A549 (cell line): ENCODE data around the gene SIAH3.

Experiments
- BHLHE40 ChIP-seq: IDR thresholded peaks from 2 replicates; pipeline ENCODE4 v1.6.1; 2012; ENCODE audit warnings: low read depth, low read length, inconsistent platforms
- CHD2 ChIP-seq: fragments of 150-350 bp; IDR thresholded peaks from 2 replicates; pipeline ENCODE4 v1.6.1; 2014; ENCODE audit warnings: low read length; ENCODE audit not compliant: partially characterized antibody
- HDAC2 ChIP-seq: fragments of 200-600 bp; sonication (generic); IDR thresholded peaks from 2 replicates; pipeline ENCODE4 v1.6.1; 2016
- JUN ChIP-seq, 2 experiments: fragments of >200 bp; sonication (Bioruptor Twin); formaldehyde crosslinking; IDR thresholded peaks; 2 replicates in 1 of 2; 3 replicates in 1 of 2; pipeline ENCODE4 v1.6.1; 2016 to 2017
- MAFK ChIP-seq: fragments of 450-650 bp; IDR thresholded peaks from 2 replicates; pipeline ENCODE4 v1.6.1; 2014; ENCODE audit not compliant: partially characterized antibody
- NPAS2 ChIP-seq: fragments of 250-450 bp; sonication (Bioruptor Pico); IDR thresholded peaks from 2 replicates; pipeline ENCODE4 v1.8.0; 2022; ENCODE audit warnings: mild to moderate bottlenecking, moderate library complexity, borderline replicate concordance
- POLR2A ChIP-seq: IDR thresholded peaks from 2 replicates; pipeline ENCODE4 v1.6.1; 2012; ENCODE audit warnings: mild to moderate bottlenecking, low read length
- RAD21 ChIP-seq, 2 experiments: fragments of >200 bp in 1 of 2; sonication (Bioruptor Twin) in 1 of 2; formaldehyde crosslinking in 1 of 2; IDR thresholded peaks in 1 of 2; conservative IDR thresholded peaks in 1 of 2; 2 replicates in 1 of 2; 3 replicates in 1 of 2; pipeline ENCODE4 v1.6.1; 2012 to 2018; ENCODE audit warnings: inconsistent platforms in 1 of 2
- SREBF2 ChIP-seq: fragments of 450-650 bp; IDR thresholded peaks from 2 replicates; pipeline ENCODE4 v1.6.1; 2014; ENCODE audit warnings: mild to moderate bottlenecking, moderate library complexity
- TF ChIP-seq, protein P1 (sequence below): fragments of >200 bp; sonication (Bioruptor Twin); formaldehyde crosslinking; IDR thresholded peaks from 3 replicates; pipeline ENCODE4 v1.5.1; 2016
- TF ChIP-seq, protein P2 (sequence below): fragments of 450-650 bp; IDR thresholded peaks from 2 replicates; pipeline ENCODE4 v1.6.1; 2014; ENCODE audit warnings: antibody characterized with exemption
- TF ChIP-seq, protein P3 (sequence below): IDR thresholded peaks from 2 replicates; pipeline ENCODE4 v1.6.1; 2012
- TF ChIP-seq, protein P4 (sequence below): fragments of 200-600 bp; sonication (generic); IDR thresholded peaks from 2 replicates; pipeline ENCODE4 v1.6.1; 2016; ENCODE audit warnings: antibody characterized with exemption, mild to moderate bottlenecking, moderate library complexity

DNA sequence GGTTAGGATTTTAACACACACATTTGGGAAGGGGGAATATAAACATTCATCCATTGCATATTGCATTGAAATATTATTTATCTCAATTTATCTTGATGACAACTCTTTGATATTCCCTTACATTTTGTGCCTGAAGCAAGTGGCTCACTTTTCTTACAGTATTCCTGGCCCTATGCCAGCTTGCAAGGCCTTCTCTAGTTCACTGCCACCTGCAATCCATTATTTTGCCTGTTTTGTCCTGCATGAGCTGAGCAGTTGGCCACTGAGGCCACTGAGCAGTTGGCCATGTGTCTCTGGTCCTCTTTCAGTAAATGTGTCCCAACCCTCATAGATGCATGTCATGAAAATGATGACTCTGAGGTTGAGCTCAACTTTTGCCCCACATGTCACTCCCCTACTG, 99.7 kb downstream of the SIAH3 start:
- TF ChIP-seq, protein P1, sequence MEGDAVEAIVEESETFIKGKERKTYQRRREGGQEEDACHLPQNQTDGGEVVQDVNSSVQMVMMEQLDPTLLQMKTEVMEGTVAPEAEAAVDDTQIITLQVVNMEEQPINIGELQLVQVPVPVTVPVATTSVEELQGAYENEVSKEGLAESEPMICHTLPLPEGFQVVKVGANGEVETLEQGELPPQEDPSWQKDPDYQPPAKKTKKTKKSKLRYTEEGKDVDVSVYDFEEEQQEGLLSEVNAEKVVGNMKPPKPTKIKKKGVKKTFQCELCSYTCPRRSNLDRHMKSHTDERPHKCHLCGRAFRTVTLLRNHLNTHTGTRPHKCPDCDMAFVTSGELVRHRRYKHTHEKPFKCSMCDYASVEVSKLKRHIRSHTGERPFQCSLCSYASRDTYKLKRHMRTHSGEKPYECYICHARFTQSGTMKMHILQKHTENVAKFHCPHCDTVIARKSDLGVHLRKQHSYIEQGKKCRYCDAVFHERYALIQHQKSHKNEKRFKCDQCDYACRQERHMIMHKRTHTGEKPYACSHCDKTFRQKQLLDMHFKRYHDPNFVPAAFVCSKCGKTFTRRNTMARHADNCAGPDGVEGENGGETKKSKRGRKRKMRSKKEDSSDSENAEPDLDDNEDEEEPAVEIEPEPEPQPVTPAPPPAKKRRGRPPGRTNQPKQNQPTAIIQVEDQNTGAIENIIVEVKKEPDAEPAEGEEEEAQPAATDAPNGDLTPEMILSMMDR = no peak
- no peak for TF ChIP-seq POLR2A
- TF ChIP-seq, protein P2, sequence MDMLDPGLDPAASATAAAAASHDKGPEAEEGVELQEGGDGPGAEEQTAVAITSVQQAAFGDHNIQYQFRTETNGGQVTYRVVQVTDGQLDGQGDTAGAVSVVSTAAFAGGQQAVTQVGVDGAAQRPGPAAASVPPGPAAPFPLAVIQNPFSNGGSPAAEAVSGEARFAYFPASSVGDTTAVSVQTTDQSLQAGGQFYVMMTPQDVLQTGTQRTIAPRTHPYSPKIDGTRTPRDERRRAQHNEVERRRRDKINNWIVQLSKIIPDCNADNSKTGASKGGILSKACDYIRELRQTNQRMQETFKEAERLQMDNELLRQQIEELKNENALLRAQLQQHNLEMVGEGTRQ = no peak
- TF ChIP-seq CHD2 = no peak
- TF ChIP-seq HDAC2 = no peak
- TF ChIP-seq SREBF2 = no peak
- no peak for TF ChIP-seq RAD21 (conservative IDR thresholded peaks at IDR 0.05 in 1 of 2, IDR thresholded peaks at IDR 0.05 in 1 of 2)
- no peak for TF ChIP-seq MAFK
- TF ChIP-seq, protein P3, sequence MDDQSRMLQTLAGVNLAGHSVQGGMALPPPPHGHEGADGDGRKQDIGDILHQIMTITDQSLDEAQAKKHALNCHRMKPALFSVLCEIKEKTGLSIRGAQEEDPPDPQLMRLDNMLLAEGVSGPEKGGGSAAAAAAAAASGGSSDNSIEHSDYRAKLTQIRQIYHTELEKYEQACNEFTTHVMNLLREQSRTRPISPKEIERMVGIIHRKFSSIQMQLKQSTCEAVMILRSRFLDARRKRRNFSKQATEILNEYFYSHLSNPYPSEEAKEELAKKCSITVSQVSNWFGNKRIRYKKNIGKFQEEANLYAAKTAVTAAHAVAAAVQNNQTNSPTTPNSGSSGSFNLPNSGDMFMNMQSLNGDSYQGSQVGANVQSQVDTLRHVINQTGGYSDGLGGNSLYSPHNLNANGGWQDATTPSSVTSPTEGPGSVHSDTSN = no peak
- no peak for TF ChIP-seq BHLHE40
- TF ChIP-seq, protein P4, sequence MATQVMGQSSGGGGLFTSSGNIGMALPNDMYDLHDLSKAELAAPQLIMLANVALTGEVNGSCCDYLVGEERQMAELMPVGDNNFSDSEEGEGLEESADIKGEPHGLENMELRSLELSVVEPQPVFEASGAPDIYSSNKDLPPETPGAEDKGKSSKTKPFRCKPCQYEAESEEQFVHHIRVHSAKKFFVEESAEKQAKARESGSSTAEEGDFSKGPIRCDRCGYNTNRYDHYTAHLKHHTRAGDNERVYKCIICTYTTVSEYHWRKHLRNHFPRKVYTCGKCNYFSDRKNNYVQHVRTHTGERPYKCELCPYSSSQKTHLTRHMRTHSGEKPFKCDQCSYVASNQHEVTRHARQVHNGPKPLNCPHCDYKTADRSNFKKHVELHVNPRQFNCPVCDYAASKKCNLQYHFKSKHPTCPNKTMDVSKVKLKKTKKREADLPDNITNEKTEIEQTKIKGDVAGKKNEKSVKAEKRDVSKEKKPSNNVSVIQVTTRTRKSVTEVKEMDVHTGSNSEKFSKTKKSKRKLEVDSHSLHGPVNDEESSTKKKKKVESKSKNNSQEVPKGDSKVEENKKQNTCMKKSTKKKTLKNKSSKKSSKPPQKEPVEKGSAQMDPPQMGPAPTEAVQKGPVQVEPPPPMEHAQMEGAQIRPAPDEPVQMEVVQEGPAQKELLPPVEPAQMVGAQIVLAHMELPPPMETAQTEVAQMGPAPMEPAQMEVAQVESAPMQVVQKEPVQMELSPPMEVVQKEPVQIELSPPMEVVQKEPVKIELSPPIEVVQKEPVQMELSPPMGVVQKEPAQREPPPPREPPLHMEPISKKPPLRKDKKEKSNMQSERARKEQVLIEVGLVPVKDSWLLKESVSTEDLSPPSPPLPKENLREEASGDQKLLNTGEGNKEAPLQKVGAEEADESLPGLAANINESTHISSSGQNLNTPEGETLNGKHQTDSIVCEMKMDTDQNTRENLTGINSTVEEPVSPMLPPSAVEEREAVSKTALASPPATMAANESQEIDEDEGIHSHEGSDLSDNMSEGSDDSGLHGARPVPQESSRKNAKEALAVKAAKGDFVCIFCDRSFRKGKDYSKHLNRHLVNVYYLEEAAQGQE = no peak
- TF ChIP-seq JUN (IDR thresholded peaks at IDR 0.05) = no peak
- TF ChIP-seq NPAS2 (CRISPR knock-in tag) = no peak
